HFF-Myc (cell line): ENCODE measurements around the gene IQSEC1.

Experiments
- DNase-seq: peaks from one replicate; pipeline ENCODE4 v3.0.0-alpha.2; 2011; ENCODE audit warnings: low read depth; ENCODE audit errors: extremely low read depth
- H3K4me3 ChIP-seq: replicated peaks from 2 replicates; pipeline ENCODE4 v1.5.1; 2011; ENCODE audit warnings: low read depth, mild to moderate bottlenecking, control low read depth, low read length
- CTCF ChIP-seq: IDR thresholded peaks from 2 replicates; pipeline ENCODE4 v1.5.1; 2012; ENCODE audit warnings: mild to moderate bottlenecking, low read depth, low read length, control low read depth; ENCODE audit errors: missing control alignments

IQSEC1 gene

GRCh38 chr3:12897381-12898289 is 175.6 kb downstream of the IQSEC1 start:
- no peak for DNase-seq
- no peak overlapping the region for H3K4me3 ChIP-seq
- TF ChIP-seq CTCF: no peak

DNA sequence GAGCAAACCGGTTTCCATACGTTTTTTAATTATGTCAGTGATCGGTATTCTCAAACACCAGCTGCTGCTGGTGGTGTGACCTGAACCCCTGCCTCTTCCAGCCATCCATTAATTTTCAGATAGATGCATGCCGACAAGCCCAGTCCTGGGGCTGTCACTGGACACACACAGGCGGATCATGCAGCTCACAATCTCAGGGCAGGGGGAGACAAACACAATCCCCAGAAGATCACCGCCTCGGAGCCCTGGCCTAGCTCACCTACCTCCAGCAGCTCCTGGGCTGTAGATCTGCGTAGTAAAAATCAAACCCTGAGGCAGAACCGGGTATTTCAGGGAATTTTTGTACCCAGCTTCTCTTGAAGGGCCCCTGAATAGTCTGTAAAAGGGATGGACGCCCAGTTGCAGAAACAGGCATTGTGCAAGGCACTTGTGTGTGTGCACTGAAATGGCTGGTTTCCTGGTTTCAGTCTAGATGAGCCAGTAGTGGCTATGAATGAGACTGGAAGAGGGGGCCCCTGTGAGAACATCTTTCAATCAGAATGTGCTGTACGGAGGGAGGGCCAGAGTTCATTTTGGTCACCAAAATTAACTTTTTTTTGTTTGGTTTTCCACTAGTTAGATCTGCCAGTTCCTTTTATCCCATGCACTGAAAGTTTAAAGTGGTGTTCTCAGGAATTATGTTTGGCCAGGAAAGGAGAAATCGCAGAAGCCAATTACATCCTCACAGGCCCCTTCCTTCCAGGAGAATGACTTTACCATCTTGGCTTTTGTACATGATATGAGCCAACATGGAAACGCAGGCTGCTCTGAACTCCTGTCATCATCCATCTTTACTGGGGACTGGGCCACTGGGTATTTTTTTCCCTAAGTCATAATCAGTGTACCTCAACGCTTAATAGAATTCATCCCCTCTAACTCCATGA is 176.9 kb downstream of the IQSEC1 start:
- DNase-seq: no peak
- TF ChIP-seq CTCF: no peak
- H3K4me3 ChIP-seq: no peak overlapping the region

DNA sequence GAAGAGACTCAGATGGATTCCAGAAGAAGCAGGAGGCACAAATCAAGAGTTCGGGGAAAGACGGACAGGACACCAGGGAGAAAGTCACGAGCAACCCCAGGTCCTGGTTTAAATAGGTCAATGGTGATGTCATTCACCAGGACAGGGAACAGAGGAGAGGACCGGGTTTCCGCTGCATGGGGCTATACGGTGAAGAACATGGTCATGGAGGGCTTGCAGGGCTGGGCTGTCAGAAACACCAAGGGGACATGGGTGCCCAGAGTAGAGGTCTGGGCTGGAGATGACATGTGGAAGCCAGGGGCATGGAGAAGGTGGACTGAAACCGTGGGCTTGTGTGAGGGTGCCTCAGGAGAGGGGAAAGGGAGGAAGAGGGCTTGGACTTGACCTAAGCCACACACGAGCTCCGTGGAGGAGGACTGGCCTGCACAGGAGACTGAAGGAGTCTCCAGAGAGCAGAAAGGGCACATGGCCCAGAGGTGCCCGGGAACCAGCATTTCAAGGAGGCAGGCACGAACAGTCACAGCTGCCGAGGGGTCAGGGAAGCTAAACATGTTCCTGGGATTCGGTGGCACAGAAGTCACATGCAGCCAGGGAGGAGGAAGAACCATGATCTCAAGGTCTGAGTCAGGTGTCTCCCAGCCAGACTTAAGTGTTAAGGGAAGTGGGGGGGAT is 177.7 kb downstream of the IQSEC1 start:
- no peak overlapping the region for H3K4me3 ChIP-seq
- TF ChIP-seq CTCF: no peak
- DNase-seq: no peak

DNA sequence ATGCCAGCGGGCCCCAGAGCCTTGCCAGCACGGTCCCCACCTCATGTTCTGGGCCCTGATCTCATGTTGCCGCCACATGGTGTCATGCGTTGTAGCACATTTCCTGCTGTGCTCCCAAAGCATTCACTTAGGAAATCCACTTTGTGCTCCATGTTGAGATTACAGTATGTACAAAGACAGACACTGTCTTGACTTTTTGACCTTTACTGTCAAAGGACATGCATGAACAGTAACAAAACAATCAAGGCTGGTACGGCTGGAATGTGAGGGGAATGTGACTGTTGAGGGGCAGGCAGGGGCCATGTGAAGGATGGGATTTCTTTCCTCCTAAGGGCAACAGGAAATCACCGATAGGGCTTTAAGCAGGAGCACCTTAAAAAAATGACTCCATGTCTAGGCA is 178.6 kb downstream of the IQSEC1 start:
- no peak overlapping the region for H3K4me3 ChIP-seq
- DNase-seq: no peak
- no peak for TF ChIP-seq CTCF

DNA sequence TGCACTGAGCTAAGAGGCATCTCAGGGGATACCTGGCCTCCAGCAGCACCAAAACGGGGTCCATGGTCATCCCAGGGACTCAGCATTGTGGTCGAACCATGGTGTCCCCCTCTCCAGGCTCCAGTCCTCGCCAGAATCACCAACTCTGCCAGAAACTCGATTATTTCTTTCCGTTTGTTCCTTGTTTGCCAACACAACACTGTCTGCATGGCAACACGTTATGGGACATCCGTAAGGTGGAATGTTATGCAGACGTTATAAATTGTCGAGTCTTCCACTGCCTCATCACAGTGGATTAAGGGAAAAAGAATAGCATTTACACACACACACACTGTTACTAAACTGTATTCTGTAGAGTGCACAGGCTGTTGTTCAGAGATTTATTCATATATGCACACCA is 179.4 kb downstream of the IQSEC1 start:
- H3K4me3 ChIP-seq: no peak overlapping the region
- TF ChIP-seq CTCF: no peak
- DNase-seq: no peak

DNA sequence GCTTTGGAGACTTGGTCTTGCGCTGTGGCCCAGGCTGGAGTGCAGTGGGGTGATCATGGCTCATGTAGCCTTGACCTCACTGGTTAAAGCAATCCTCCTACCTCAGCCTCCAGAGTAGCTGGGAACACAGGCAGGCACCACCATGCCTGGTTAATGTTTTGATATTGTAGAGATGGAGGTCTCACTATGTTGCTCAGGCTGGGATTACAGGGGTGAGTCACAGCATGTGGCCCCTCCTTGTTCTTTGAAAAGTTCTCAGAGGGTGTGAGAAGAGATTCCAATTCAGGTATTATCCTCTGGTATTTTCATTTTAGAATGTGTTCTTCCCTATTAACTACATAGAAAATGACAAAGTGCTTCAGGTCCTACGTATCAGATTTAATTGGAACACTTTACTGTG is 180.0 kb downstream of the IQSEC1 start:
- DNase-seq: no peak
- TF ChIP-seq CTCF: no peak
- H3K4me3 ChIP-seq: no peak overlapping the region
